GM12891 (cell line): Measurements from ENCODE around the gene RER1.

ENCODE experiments used
- POLR2A ChIP-seq: IDR thresholded peaks from 2 replicates; pipeline ENCODE4 v1.6.1; 2011; ENCODE audit warnings: low read depth, low read length, control low read depth
- POLR2AphosphoS5 ChIP-seq: IDR thresholded peaks from 2 replicates; pipeline ENCODE4 v1.6.1; 2011; ENCODE audit warnings: low read depth, low read length, control low read depth
- TAF1 ChIP-seq: IDR thresholded peaks from 2 replicates; pipeline ENCODE4 v1.6.1; 2011; ENCODE audit warnings: low read depth, low read length, control low read depth

- TF ChIP-seq TAF1 (no peak), POLR2A (no peak), POLR2AphosphoS5 (no peak)
Measured at GRCh38 chr1:2438641-2439040, 47.0 kb downstream of the RER1 start.
